HG02884 (cell line): ENCODE results near the gene PAX2.

ENCODE experiments used
- ATAC-seq: cut with Tn5 transposase; IDR thresholded peaks from one replicate; pipeline ENCODE4 v1.9.1; 2021; ENCODE audit warnings: mild to moderate bottlenecking, moderate library complexity; ENCODE audit not compliant: unreplicated experiment

Gene PAX2

DNA sequence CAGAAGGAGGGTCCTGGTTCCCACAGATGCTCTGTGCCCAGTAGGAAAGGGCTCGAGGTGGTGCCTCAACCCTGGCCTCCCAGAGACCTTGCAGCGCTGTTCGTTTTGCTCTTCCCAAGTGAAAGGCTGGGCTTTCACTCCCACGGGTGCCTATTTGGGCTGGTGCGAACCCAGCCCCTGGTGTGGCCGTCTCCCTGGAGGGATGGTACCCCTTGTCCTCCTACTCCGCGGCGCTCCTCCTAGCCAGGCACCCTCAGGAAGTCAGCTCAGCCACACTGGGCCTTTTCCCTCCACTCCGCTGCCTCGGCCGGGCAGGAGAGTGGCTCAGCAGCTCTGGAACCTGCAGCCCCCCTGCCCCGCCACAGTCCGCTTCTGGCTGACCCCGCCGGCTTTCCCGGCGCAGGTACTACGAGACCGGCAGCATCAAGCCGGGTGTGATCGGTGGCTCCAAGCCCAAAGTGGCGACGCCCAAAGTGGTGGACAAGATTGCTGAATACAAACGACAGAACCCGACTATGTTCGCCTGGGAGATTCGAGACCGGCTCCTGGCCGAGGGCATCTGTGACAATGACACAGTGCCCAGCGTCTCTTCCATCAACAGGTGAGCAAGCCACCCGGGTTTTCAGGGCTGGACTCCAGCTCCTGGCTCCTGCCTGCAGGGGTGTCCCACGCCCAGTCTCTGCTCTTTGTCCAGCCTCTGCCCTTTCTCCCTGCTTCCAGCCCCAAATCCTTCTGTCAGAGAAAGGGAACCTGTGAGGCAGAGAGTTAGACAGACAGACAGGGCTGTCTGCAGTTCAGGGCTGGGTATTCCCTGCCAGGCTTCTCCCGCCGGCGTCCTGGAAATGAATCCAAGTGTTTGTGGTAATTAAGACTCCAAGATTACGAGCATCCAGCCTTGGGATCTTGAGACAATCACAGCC is 5.2 kb downstream of the PAX2 start:
- ATAC-seq, result no peak

- no peak for ATAC-seq
These were observed 6.0 kb downstream of the PAX2 start for GRCh38 chr10:100751211-100751933.

DNA sequence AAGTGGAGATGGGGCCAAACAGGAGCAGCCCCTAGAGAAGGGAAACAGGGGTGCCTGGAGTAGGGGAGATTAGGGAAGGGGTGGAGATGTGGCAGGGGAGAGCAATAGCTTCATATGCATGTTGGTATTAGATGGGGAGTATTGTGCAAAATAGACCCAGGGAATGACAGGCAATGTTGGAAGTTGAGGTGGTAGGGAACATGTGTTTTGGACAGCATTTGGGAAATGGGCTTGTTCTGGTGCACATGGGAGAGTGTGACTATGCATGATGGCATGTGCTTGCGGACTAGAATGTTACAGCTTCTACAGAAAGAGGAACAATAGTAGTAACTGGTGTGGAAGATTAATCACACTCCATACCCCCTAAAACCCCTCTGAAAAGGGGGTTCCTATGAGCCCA is 10.4 kb downstream of the PAX2 start:
- ATAC-seq, result no peak

DNA sequence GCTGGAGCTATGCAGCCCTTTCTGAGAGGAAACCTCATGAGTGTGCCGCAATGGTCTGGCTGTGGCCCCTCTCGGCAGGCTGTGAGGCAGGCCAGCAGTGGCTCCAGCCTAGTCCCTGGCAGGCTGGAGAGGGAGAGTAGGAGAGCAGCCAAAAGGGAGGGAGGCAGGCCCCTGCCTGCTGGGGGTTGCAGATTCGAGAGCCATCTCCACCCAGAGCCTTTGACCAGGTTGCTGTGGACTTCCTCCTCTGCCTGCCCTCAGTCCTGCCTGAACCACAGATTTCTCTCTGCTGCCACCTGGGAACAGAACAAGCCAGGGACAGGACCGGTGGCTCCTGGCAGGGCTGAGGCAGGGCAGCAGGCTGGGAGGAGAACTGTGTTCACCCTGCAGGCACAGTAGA is 13.9 kb downstream of the PAX2 start:
- no peak for ATAC-seq

DNA sequence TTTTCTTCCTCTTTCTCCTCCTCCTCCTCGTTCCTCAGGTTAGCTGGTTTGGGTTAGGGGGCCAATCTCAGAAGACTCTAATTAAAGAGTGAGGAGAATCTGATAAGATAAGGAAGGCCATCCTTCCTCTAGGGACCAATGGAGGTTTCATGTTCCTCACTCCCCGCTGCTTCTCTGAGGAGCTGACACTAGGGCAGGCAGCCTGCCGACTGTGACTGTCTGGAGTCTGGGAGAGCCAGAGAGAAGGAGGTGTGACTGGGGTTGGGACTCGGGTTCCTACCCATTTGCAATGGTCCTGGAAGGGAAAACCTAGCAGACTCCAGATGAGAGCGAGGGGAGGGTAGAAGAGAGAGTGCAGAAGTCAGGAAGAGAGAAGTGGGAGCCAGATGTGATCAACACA is 15.3 kb downstream of the PAX2 start:
- ATAC-seq, result no peak

- no peak for ATAC-seq
These were observed 15.8 kb downstream of the PAX2 start for GRCh38 chr10:100761191-100761590.

GRCh38 chr10:100763043-100763747 is 17.8 kb downstream of the PAX2 start:
- ATAC-seq, result no peak

DNA sequence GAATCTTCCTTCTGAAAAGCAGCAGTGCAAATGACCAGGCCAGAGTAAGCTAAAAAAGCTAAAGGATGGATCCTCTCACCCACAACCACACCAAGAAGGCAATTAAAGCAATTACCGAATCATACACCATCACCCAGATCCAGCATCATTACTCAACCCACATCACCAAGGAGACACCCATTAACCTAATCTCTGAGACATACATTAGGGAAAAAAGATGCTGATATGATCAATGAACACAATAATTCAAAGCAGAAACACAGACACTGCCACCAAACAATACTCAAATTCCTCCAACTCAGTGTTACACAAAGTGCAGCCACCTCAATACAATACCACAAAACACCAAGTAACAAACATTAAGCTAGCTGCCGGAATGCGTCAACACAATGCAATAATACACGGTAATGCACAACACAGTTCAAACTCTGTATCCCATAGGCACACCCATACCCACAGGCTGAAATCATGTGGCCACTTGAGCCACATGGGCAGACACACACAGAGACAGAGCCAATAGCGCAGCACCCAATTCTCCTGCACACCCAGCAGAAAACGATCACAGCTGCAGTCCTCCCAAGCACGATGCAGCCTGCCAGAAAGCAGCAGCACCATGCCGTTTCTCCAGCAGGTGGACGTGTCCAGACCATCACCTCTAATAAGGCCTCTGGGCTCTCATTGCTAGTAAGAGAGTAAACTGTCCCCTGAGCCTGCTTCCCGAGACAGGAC is 21.5 kb downstream of the PAX2 start:
- no peak for ATAC-seq

GRCh38 chr10:100767422-100767775 is 22.0 kb downstream of the PAX2 start:
- ATAC-seq, result no peak

GRCh38 chr10:100769481-100769880 is 24.1 kb downstream of the PAX2 start:
- no peak for ATAC-seq

- no peak for ATAC-seq
These were observed 28.3 kb downstream of the PAX2 start for GRCh38 chr10:100773646-100774045.

GRCh38 chr10:100774223-100774622 is 28.8 kb downstream of the PAX2 start:
- ATAC-seq, result no peak

- no peak for ATAC-seq
These were observed 29.5 kb downstream of the PAX2 start for GRCh38 chr10:100774876-100775275.

DNA sequence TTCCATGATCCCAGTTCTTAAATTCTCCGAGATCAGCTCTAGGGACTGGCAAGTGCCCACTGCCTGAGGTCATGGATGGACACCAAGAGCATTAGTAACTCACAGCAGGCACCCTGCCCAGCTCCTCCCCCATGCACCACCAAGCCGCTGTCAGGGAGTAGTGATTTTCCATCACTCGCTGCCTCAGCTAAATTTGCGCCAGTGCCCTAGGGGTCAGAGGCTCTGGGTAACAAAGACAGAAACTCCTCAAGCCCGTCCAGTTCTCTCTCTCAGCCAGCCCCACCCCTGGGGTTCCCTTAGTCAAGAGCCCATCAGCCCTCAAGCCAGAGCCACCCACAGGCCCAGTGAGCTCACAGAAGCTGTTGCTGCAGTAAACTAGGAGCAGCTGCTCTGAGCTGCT is 30.0 kb downstream of the PAX2 start:
- no peak for ATAC-seq

GRCh38 chr10:100775871-100776270 is 30.5 kb downstream of the PAX2 start:
- ATAC-seq, result no peak

DNA sequence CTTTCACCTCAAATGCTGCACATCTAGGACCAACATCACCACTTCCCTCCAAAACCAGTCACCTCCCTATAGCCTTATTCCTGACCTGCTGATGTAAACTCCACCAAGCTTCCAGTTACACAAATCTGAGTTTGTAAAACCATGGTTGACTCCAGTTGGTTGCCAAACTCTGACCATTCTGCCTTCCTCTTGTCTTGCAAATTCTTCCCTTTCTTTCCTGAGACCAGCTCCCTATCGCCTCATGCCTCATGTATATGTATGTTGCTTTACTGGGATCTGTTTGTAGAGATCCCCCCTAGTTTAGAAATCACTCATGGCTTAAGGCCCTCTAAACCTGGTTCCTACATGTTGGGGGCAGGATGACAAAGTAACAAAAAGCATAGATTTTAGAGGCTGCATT is 31.3 kb downstream of the PAX2 start:
- ATAC-seq, result no peak

GRCh38 chr10:100779329-100779728 is 33.9 kb downstream of the PAX2 start:
- no peak for ATAC-seq

GRCh38 chr10:100780324-100780723 is 34.9 kb downstream of the PAX2 start:
- ATAC-seq, result no peak

DNA sequence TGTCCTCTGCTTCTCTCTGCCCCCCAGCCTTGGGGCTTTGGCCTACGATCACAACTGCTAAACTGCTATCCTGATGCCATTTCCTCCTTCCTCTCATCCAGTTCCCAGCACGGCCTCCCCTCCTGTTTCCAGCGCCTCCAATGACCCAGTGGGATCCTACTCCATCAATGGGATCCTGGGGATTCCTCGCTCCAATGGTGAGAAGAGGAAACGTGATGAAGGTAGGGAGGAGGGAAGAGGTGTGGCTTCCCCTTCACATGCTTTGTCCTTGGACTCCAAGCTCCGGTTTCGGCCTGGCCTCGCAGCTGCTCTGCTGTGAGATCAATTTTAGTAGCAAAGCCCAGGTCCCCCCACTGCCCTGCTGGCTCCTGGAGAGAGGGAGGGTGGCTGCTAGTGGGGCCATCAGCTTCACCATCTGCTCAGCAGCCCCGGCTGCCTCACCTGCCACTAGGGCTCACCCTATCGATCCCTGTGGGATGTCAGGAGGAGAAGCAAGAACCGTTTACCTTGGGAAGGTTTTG is 35.8 kb downstream of the PAX2 start:
- no peak for ATAC-seq

DNA sequence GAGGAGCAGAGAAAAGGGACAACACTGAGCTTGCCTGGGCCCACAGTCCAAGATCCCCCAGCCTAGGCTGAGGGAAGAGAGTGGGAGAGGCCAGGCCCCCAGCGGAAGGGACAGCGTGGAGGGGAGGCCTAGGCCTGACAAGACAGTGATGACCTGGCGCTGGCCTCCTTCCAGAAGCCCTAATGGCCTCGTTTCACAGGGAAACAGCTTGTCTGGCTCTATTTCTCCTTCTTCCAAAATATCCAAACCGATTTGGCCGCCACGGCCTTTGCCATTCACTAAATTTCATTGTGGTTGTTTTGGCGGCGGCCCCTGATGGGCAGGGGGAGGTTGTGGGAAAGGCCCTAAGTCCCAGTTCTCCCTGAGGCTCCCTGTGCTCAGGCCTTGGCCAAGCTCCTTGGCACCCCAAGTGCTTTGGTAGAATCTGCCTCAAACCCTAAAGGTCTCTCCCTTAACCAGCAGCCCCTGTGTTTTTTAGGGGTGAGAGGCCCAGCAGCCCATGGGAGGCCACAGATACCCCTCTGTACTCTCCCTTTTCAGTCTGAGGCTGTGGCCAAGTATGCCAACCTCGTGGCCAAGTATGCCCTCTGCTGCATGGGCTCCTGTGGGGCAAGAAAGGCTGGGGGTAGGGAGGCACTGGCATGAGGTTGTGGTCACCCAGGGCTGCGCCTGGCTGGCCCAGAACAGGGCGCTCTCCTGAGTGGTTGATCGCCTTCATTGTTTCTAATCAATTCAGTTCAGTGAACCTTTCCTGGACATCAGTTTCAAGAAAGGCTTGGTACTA is 37.3 kb downstream of the PAX2 start:
- no peak for ATAC-seq
